Stimulated activated CD4-positive, alpha-beta T cell treated with anti-CD3 and anti-CD28 coated beads, Interleukin-12 subunit alpha, Interleukin-12 subunit beta, amount 100 ng/mL, for 48 hours (primary cell): ENCODE results near the gene SEMA5B.

Experiments used
- DNase-seq, 3 donors: peaks; one replicate each; pipeline ENCODE4 v3.0.0-alpha.2; 2020; ENCODE audit warnings: low read depth in 2 of 3, low spot score in 1 of 3

Gene SEMA5B

GRCh38 chr3:122893754-122894668 lies 133.6 kb downstream of the SEMA5B start:
- DNase-seq: no peak

- DNase-seq: no peak
These were observed 134.3 kb downstream of the SEMA5B start for GRCh38 chr3:122893282-122893681.

- DNase-seq: no peak
These were observed 135.2 kb downstream of the SEMA5B start for GRCh38 chr3:122892118-122892960.

- no peak for DNase-seq
These were observed 136.8 kb downstream of the SEMA5B start for GRCh38 chr3:122890720-122891220.

- no peak for DNase-seq
These were observed 137.4 kb downstream of the SEMA5B start for GRCh38 chr3:122890077-122890719.

GRCh38 chr3:122886946-122887345 lies 140.6 kb downstream of the SEMA5B start:
- DNase-seq: no peak

GRCh38 chr3:122886251-122886650 lies 141.3 kb downstream of the SEMA5B start:
- DNase-seq: no peak

- DNase-seq: no peak
These were observed 145.1 kb downstream of the SEMA5B start for GRCh38 chr3:122882361-122882947.

GRCh38 chr3:122880624-122881023 lies 146.9 kb downstream of the SEMA5B start:
- DNase-seq: no peak

GRCh38 chr3:122880173-122880572 lies 147.4 kb downstream of the SEMA5B start:
- no peak for DNase-seq

- no peak for DNase-seq
These were observed 151.9 kb downstream of the SEMA5B start for GRCh38 chr3:122875547-122876127.

- DNase-seq: no peak
These were observed 153.6 kb downstream of the SEMA5B start for GRCh38 chr3:122873741-122874515.

- no peak for DNase-seq
These were observed 159.2 kb downstream of the SEMA5B start for GRCh38 chr3:122868322-122868721.

GRCh38 chr3:122864498-122864897 lies 163.1 kb downstream of the SEMA5B start:
- no peak for DNase-seq

- DNase-seq: no peak
These were observed 165.2 kb downstream of the SEMA5B start for GRCh38 chr3:122862381-122862780.
